Keratinocyte (primary cell): ENCODE results near the gene LRATD1.

ENCODE experiments used
- EZH2 ChIP-seq: IDR thresholded peaks from one replicate; pipeline ENCODE4 v1.6.1; 2012; ENCODE audit warnings: inconsistent platforms, mild to moderate bottlenecking, low read length, moderate library complexity
- TF ChIP-seq, protein P1 (sequence below), 3 experiments: IDR thresholded peaks in 1 of 3; conservative IDR thresholded peaks in 1 of 3; optimal IDR thresholded peaks in 1 of 3; 2 replicates in 2 of 3; 3 replicates in 1 of 3; pipeline versions ENCODE3 to v1.5.1; 2011; ENCODE audit warnings: low read length in 3 of 3, mild to moderate bottlenecking in 3 of 3, moderate library complexity in 2 of 3, control low read depth in 1 of 3, inconsistent platforms in 1 of 3; ENCODE audit not compliant: insufficient read depth in 2 of 3; ENCODE audit errors: extremely low read depth in 1 of 3

DNA sequence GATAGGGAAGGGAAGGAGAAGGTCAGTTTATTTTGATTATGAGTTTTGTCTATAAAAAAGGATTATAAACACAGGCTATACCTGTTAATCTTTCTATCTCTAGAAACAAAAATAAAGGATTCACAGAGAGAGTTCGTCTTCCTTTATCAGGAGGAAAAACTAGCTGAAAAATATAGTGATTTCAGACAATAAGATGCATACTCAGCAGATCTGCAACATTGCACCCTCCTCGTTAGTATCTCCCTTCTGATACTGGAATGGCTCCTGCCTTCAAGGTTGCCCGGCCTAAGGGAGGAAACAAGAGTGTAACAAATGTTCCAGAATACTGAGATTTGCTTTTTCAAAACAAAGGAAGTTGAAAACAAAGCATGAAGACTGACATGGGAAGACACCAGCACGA, 48.7 kb upstream of the LRATD1 start:
- TF ChIP-seq, protein P1, sequence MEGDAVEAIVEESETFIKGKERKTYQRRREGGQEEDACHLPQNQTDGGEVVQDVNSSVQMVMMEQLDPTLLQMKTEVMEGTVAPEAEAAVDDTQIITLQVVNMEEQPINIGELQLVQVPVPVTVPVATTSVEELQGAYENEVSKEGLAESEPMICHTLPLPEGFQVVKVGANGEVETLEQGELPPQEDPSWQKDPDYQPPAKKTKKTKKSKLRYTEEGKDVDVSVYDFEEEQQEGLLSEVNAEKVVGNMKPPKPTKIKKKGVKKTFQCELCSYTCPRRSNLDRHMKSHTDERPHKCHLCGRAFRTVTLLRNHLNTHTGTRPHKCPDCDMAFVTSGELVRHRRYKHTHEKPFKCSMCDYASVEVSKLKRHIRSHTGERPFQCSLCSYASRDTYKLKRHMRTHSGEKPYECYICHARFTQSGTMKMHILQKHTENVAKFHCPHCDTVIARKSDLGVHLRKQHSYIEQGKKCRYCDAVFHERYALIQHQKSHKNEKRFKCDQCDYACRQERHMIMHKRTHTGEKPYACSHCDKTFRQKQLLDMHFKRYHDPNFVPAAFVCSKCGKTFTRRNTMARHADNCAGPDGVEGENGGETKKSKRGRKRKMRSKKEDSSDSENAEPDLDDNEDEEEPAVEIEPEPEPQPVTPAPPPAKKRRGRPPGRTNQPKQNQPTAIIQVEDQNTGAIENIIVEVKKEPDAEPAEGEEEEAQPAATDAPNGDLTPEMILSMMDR (optimal IDR thresholded peaks at IDR 0.05 in 1 of 3, IDR thresholded peaks at IDR 0.05 in 1 of 3, conservative IDR thresholded peaks at IDR 0.05 in 1 of 3; ENCODE audit: extremely low read depth in 1 of 3, insufficient read depth in 2 of 3, low read length in 3 of 3): no peak
- TF ChIP-seq EZH2: no peak
